ENCODE results near the gene HSPG2. TPM values are rescaled to one million over a fixed set of nuclear protein-coding genes. Genes with fewer than 3 reads are reported as not detected.

HSPG2 gene
- total RNA-seq = 1 to 10 TPM; 3.6 to 5.2 TPM

DNA sequence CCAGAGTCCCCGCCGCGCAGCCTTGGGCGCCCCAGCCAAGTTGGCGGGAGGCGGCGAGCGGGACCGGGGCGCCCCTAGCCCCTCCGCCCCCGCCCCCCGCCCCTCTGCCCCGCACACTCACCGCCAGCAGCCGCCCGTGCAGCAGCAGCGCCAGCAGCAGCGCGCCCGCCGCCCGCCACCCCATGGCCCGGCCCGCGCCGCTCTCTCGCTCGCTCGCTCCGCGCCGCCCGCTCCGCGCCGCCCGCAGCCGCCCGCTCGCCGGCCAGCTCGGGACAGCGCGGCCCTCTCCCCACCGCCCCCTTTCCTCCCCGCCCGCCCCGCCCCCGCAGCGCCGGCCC lies at the start of gene HSPG2:
TSS of gene HSPG2 (minus strand) at position 277 of the 338 bp plus-strand sequence. CDS start at position 184, 93 bp downstream.

DNA sequence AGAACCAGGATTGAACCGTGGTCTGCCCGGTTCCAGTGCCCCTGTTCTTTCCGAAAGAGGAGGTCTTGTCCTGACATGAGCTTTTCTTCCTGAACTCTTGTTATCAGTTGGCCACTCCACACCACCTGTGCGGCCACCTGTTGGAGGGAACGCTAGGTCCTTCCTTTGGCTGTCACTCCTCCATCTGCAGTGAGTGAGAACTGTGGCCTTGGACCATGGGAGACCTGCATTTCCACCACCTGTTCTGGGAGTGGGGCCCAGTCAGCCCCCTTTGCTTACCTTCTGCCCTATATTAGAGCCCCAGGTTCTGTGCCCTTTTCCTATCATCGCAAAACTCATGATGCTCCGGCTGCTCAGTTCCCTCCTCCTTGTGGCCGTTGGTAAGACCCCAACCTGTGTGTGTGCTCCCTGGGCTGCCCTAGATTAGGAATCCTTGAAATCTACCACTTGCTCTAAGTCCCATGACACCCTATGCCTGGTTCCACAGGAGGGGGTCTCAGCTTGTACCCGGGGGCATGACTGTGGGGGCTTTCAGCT lies 39.7 kb upstream of the HSPG2 start, which contains the start of gene CELA3B:
TSS of gene CELA3B (plus strand) at position 320 of the 537 bp plus-strand sequence. CDS start at position 338, 18 bp downstream.

DNA sequence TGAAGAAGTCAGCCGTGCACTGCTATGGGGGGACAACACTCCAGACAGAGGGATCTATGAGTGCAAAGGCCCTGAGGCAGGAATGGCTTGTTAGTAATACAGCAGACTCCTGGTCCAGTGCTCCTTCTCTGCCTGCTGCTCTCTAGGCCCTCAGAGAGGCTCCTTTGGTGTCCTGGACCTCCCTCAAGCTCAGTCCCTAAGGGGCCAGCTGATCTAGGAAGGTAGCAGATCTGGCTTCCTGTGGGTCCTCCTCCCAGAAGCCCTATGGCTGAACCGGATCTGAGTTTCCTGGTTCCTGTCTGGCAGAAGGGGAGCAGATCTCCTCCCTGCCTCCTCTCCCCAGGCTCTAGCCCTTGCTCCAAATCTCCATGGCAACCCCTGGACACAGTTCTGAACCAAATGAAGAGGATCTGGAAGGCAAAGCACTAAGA lies 125.2 kb downstream of the HSPG2 start, which contains the start of gene LDLRAD2:
TSS of gene LDLRAD2 (plus strand) at position 391 of the 431 bp plus-strand sequence. CDS start 187 bp downstream, outside the sequence.

DNA sequence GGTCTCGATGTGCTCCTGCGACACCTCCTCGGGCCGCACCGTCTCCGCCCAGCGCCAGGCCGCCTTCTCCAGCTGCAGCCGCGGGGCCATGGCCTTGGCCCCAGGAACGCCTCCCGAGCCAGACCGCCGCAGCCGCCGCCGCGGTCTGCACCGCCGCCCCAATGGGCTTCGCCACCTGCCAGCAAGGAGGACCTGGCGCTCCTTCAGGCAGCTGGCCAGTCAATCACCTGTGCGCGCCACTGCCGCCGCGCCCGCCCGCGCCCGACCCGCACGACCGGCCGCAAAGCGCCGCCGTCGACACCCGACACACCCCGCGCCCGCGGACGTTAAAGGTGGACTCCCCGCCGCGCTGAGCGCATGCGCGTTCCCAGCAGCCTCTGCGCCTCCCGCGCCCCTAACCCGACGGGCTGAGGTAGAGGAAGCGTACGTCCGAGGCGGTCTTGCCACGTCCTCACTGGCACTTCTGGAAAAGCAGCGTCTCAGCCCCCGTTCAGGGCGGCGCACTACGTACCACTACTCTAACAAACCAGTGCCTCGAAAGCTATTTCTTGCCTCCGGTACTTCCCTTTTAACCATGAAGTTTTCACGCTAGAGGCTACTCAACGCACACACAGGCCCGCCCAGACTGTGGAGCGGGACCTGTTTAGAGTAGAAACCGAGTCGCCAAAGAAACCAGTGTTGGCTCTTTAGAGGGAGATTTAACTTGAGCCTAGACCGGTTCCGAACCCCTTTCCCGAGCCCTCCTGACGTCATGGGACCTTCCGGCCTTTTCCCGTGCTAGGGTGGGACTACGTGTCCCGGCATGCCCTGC lies 154.0 kb downstream of the HSPG2 start, which contains the start of gene USP48:
TSS of gene USP48 (minus strand) at position 282 of the 811 bp plus-strand sequence. CDS start at position 90, 192 bp downstream.

Other genes starting within 250 kb of the HSPG2 start
- gene USP48, start 154.2 kb downstream of the HSPG2 start, total RNA-seq = 10 to 100 TPM; 66.4 to 67.9 TPM
- not detected for gene LDLRAD2, start 125.0 kb downstream of the HSPG2 start, total RNA-seq
- not detected for gene CELA3B, start 39.7 kb upstream of the HSPG2 start, total RNA-seq
- gene CELA3A, start 64.3 kb upstream of the HSPG2 start, total RNA-seq = not detected
- 100 to 1,000 TPM; 353 to 360 TPM for gene CDC42, start 115.4 kb upstream of the HSPG2 start, total RNA-seq
- gene WNT4, start 205.8 kb upstream of the HSPG2 start, total RNA-seq = not detected